ENCODE measurements around the gene GMEB1. TPM values are rescaled to one million over a fixed set of nuclear protein-coding genes. Genes with fewer than 3 reads are reported as not detected.
"Not testable (repeated sequence)": the region's sequence is repeated elsewhere in the genome, so short reads cannot be mapped to it uniquely, and the experiment has no call there.

The GMEB1 gene
- total RNA-seq, 1 experiment from 2014 or later: 9.1 TPM

- not testable (repeated sequence) for DNase-seq (ENCODE audit: low read depth)
Measured at GRCh38 chr1:28750771-28751294, 82.2 kb downstream of the GMEB1 start.

- no peak for DNase-seq (ENCODE audit: low read depth)
Measured at GRCh38 chr1:28751315-28752060, 82.9 kb downstream of the GMEB1 start.

- DNase-seq (ENCODE audit: low read depth): no peak
Measured at GRCh38 chr1:28755701-28756100, 87.1 kb downstream of the GMEB1 start.

DNA sequence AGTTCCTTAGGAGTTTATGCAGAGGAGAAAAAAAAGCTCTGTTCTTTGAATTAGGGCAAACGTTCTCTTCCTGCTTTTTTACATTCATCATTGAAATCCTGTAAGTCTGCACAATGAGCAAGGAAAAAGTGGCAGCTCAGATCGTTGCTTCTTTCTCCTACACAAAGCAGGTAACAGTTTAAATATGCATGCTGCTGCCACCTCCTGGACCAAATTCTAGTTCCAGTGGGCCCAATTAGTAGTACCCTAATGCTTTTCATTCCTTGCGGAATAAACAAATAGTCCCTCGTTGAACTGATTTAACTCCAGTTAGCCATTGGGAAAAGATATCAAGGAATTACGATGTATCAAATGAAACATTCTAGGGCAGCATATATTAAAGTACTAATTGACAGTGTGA, 88.3 kb downstream of the GMEB1 start:
- DNase-seq (ENCODE audit: low read depth): no peak

- no peak for DNase-seq (ENCODE audit: low read depth)
Measured at GRCh38 chr1:28758420-28758819, 89.8 kb downstream of the GMEB1 start.

GRCh38 chr1:28759257-28759656, 90.7 kb downstream of the GMEB1 start:
- DNase-seq (ENCODE audit: low read depth): no peak

- no peak for DNase-seq (ENCODE audit: low read depth)
Measured at GRCh38 chr1:28761189-28761588, 92.6 kb downstream of the GMEB1 start.

GRCh38 chr1:28766532-28767183, 98.1 kb downstream of the GMEB1 start:
- no peak for DNase-seq (ENCODE audit: low read depth)

Other genes starting within 250 kb of the GMEB1 start
- 81.5 and 96.8 TPM in 2 replicates for gene RCC1, start 162.7 kb upstream of the GMEB1 start, total RNA-seq (2014; rRNA removed; shearing (Covaris generic))
- 27.3 and 40.7 TPM in 2 replicates for gene TRNAU1AP, start 115.7 kb upstream of the GMEB1 start, total RNA-seq (2014; rRNA removed; shearing (Covaris generic))
- gene RAB42, start 76.5 kb upstream of the GMEB1 start, total RNA-seq (2014; rRNA removed; shearing (Covaris generic)): 6.4 and 8.8 TPM in 2 replicates
- gene TAF12, start 25.7 kb upstream of the GMEB1 start, total RNA-seq (2014; rRNA removed; shearing (Covaris generic)): 54.5 and 55.2 TPM in 2 replicates
- not detected in 2 replicates for gene RNU11, start 20.2 kb upstream of the GMEB1 start, total RNA-seq (2014; rRNA removed; shearing (Covaris generic))
- 39.1 and 56.5 TPM in 2 replicates for gene YTHDF2, start 68.2 kb downstream of the GMEB1 start, total RNA-seq (2014; rRNA removed; shearing (Covaris generic))
- 0.21 and 0.34 TPM in 2 replicates for gene OPRD1, start 143.4 kb downstream of the GMEB1 start, total RNA-seq (2014; rRNA removed; shearing (Covaris generic))
- gene EPB41, start 245.8 kb downstream of the GMEB1 start, total RNA-seq (2014; rRNA removed; shearing (Covaris generic)): 34.5 and 36.5 TPM in 2 replicates